ENCODE results near the gene SLC22A4. TPM values are rescaled to one million over a fixed set of nuclear protein-coding genes. Genes with fewer than 3 reads are reported as not detected.

The SLC22A4 gene
- total RNA-seq, 2 donors from 2014 or later: 1.3 to 8.3 TPM

DNA sequence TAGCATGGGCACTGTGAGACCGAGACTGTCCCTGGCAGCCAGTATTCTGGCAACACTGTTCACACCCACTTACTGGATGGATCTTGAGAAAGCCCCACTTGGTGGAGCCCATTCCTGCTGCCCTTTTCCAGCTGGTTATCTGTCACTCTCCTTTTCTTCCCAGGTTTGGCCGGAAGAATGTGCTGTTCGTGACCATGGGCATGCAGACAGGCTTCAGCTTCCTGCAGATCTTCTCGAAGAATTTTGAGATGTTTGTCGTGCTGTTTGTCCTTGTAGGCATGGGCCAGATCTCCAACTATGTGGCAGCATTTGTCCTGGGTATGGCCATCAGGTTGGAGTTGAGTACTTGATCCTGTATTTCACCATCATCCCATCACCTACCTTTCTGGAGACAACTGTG lies 89.8 kb downstream of the SLC22A4 start:
- DNase-seq: no peak
- no peak overlapping the region for H3K27ac ChIP-seq
- H3K27me3 ChIP-seq: no peaks in the 10 kb centered on the region
- TF ChIP-seq, protein P1, sequence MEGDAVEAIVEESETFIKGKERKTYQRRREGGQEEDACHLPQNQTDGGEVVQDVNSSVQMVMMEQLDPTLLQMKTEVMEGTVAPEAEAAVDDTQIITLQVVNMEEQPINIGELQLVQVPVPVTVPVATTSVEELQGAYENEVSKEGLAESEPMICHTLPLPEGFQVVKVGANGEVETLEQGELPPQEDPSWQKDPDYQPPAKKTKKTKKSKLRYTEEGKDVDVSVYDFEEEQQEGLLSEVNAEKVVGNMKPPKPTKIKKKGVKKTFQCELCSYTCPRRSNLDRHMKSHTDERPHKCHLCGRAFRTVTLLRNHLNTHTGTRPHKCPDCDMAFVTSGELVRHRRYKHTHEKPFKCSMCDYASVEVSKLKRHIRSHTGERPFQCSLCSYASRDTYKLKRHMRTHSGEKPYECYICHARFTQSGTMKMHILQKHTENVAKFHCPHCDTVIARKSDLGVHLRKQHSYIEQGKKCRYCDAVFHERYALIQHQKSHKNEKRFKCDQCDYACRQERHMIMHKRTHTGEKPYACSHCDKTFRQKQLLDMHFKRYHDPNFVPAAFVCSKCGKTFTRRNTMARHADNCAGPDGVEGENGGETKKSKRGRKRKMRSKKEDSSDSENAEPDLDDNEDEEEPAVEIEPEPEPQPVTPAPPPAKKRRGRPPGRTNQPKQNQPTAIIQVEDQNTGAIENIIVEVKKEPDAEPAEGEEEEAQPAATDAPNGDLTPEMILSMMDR (IDR thresholded peaks at IDR 0.05): no peak
- no peaks in the 10 kb centered on the region for H3K9me3 ChIP-seq
- H3K4me1 ChIP-seq: peaks cover 9% of the 10 kb centered on the region
- H3K4me3 ChIP-seq: no peak overlapping the region
- intact Hi-C loops (cut with DNase I): loop anchor here (10.0 kb wide), 2 partner anchors 331 to 441 kb away; no protein-coding TSS in a partner anchor
- no peaks in the 10 kb centered on the region for H3K36me3 ChIP-seq
- no peak overlapping the region for H3K9ac ChIP-seq (ENCODE audit: low read depth in 2 of 2, low read length in 2 of 2)

DNA sequence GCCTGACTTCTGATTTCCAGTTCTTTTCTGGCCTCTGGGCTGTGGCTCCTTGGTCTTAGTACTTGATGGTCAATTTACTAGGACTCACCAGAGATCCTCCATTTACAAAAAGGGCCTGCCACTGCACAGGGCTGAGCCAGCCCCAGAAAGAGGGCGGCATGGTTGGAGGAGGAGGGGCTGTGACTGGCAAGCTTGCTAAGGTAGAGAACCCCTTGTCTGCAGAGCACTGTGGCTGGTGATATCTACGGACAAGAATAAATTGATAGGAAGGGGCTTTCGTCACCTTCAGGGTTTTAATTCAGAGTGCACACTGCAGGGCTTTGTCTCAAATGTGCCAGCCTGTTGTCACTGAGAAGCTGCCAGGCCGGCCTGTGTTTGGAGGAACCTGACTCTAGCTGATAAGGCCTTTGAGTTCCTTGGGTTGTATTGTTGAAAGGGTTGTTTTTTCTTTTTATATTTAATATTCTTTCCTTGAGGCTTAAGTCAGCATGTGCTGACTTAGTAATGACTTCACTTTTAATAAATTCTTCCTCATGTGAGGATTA lies 90.4 kb downstream of the SLC22A4 start:
- no peak overlapping the region for H3K4me3 ChIP-seq
- no peaks in the 10 kb centered on the region for H3K27me3 ChIP-seq
- intact Hi-C loops (cut with DNase I): loop anchor here (10.0 kb wide), 2 partner anchors 330 to 440 kb away; no protein-coding TSS in a partner anchor
- TF ChIP-seq, protein P1 (IDR thresholded peaks at IDR 0.05): no peak
- H3K36me3 ChIP-seq: no peaks in the 10 kb centered on the region
- peaks cover 9% of the 10 kb centered on the region for H3K4me1 ChIP-seq
- no peaks in the 10 kb centered on the region for H3K9me3 ChIP-seq
- H3K9ac ChIP-seq (ENCODE audit: low read depth in 2 of 2, low read length in 2 of 2): no peak overlapping the region
- no peak overlapping the region for H3K27ac ChIP-seq
- DNase-seq: no peak

DNA sequence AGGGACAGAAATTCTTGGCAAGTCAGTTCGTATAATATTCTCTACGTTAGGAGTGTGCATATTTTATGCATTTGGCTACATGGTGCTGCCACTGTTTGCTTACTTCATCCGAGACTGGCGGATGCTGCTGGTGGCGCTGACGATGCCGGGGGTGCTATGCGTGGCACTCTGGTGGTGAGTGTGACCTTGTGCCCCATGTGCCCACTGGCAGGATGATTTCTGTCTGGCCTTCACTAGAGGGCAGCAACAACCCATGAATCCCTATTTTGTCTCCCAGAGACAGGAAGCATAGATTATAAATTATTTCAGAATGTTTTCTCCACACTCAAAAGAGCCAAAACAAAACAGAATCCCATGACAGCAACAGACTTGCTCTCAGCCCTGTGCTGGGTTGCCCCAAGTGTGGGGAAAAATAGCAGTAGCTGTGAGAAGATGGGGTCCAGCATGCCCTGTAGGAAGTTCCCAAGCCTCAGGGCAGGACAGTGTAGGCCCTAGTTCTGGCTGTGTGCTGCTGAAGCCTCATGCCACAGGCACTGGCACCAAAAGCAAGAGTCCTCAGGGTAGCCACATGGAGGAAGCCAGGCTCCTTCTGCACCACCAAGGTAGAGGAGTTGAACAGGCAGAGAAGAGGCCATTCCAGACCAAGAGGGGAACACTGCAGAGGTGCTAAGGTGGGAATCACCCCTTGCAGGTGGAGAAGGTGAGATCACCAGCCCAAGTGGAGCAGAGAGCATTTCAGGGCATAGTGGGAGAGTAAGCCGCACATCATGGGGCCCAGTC lies 91.3 kb downstream of the SLC22A4 start:
- H3K27ac ChIP-seq: no peak overlapping the region
- DNase-seq: peak; percentile 72
- H3K9me3 ChIP-seq: no peaks in the 10 kb centered on the region
- TF ChIP-seq, protein P1 (IDR thresholded peaks at IDR 0.05): peak; percentile 77
- H3K9ac ChIP-seq (ENCODE audit: low read depth in 2 of 2, low read length in 2 of 2): peak overlapping the region in 1 of 2 donors; percentile 74
- peaks cover 9% of the 10 kb centered on the region for H3K4me1 ChIP-seq
- intact Hi-C loops (cut with DNase I): loop anchor here (2.0 to 10.0 kb wide), 3 partner anchors 113 to 439 kb away; no protein-coding TSS in a partner anchor
- H3K27me3 ChIP-seq: no peaks in the 10 kb centered on the region
- no peak overlapping the region for H3K4me3 ChIP-seq
- no peaks in the 10 kb centered on the region for H3K36me3 ChIP-seq

DNA sequence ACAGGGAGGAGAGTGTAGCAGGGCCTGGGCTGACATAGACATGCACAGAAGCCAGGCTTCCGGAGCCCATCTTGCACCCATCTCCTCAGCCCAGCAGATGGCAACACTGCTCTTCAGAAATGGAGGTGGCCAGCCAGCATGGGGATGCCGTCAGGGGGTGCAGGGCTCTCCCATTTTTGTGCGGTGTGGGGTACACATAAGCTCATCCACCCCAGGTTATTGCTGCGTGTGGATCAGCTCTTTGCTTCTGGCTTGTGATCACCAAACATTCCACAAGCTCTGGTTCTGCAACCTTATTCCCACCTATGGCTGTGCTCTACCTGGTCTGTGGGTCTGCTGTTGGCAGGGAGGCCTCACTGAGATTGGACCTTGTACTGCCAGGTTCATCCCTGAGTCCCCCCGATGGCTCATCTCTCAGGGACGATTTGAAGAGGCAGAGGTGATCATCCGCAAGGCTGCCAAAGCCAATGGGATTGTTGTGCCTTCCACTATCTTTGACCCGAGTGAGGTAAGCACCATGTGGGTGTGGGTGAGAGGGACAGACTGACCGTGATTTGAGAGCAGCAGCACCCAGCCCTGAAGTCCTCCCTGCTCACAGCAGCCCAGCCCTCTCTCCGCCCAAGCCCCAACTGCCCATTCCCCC lies 92.6 kb downstream of the SLC22A4 start:
- peak; percentile 82 for DNase-seq
- no peaks in the 10 kb centered on the region for H3K36me3 ChIP-seq
- no peak overlapping the region for H3K4me3 ChIP-seq
- intact Hi-C loops (cut with DNase I): loop anchor here (2.0 to 10.0 kb wide), 3 partner anchors 112 to 438 kb away; no protein-coding TSS in a partner anchor
- peak overlapping the region; percentile 60 for H3K27ac ChIP-seq
- H3K9ac ChIP-seq (ENCODE audit: low read depth in 2 of 2, low read length in 2 of 2): peak overlapping the region; percentile 31 to 65
- H3K27me3 ChIP-seq: no peaks in the 10 kb centered on the region
- no peaks in the 10 kb centered on the region for H3K9me3 ChIP-seq
- H3K4me1 ChIP-seq: peaks cover 9% of the 10 kb centered on the region
- TF ChIP-seq, protein P1 (IDR thresholded peaks at IDR 0.05): peak; percentile 80

DNA sequence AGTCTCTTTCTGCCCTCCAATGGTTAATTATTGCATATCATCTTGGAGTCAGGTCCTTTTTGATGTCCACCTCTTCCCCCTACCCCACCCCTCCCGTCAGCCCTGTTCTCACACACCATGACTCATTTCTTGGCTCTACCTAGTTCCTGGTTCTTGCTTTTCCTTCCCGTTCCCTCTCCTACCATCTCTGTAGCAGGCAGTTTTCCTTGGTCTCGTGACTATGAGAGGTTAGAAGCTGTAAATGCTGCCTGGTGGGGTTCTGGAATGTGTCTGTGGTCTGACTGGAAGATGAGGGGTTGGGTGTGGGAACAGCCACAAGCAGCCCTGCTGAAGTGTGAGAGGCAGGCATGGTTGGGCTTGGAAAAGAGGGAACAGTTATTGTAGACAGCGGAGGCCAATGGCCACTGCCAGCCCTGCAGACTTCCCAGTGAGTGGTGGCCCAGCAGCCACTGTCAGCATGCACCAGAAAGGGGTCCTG lies 93.5 kb downstream of the SLC22A4 start:
- intact Hi-C loops (cut with DNase I): loop anchor here (2.0 to 10.0 kb wide), 3 partner anchors 111 to 437 kb away; no protein-coding TSS in a partner anchor
- no peaks in the 10 kb centered on the region for H3K27me3 ChIP-seq
- no peaks in the 10 kb centered on the region for H3K36me3 ChIP-seq
- H3K9ac ChIP-seq (ENCODE audit: low read depth in 2 of 2, low read length in 2 of 2): peak overlapping the region in 1 of 2 donors; percentile 23
- H3K9me3 ChIP-seq: no peaks in the 10 kb centered on the region
- H3K4me3 ChIP-seq: no peak overlapping the region
- peak overlapping the region; percentile 60 for H3K27ac ChIP-seq
- TF ChIP-seq, protein P1 (IDR thresholded peaks at IDR 0.05): no peak
- peak; percentile 86 for DNase-seq
- H3K4me1 ChIP-seq: peaks cover 9% of the 10 kb centered on the region
